GM18511 (cell line): Measurements from ENCODE around the gene LAD1.

ENCODE experiments used
- ATAC-seq: cut with Tn5 transposase; IDR thresholded peaks from one replicate; pipeline ENCODE4 v1.9.1; 2021; ENCODE audit warnings: mild to moderate bottlenecking, moderate library complexity; ENCODE audit not compliant: unreplicated experiment

Gene LAD1

GRCh38 chr1:201399018-201399351, at the start of gene LAD1:
Gene LAD1, minus strand, starts transcription at chr1:201399324. Its CDS starts 18 bp downstream, at chr1:201399306.
- ATAC-seq = no peak

- peak; percentile 82 for ATAC-seq
These were observed 49.1 kb upstream of the LAD1 start for GRCh38 chr1:201447903-201448871.

DNA sequence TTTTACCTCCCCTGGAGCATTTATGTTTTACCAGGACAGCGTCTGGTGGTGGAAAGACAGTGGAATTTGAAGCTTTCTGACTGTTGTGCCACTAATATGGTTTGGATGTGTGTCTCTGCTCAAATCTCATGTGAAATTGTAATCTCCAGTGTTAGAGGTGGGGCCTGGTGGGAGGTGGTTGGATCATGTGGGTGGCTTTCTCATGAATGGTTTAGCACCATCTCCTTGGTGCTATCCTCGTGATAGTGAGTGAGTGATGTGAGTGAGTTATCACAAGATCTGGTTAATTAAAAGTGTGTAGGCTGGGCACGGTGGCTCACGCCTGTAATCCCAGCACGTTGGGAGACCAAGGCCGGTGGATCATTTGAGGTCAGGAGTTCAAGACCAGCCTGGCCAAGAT, 46.2 kb upstream of the LAD1 start:
- ATAC-seq = no peak

- no peak for ATAC-seq
These were observed 45.7 kb upstream of the LAD1 start for GRCh38 chr1:201444792-201445191.

GRCh38 chr1:201443747-201444146, 44.6 kb upstream of the LAD1 start:
- ATAC-seq = no peak

- ATAC-seq = no peak
These were observed 37.8 kb upstream of the LAD1 start for GRCh38 chr1:201436969-201437368.

GRCh38 chr1:201436393-201436792, 37.3 kb upstream of the LAD1 start:
- no peak for ATAC-seq

DNA sequence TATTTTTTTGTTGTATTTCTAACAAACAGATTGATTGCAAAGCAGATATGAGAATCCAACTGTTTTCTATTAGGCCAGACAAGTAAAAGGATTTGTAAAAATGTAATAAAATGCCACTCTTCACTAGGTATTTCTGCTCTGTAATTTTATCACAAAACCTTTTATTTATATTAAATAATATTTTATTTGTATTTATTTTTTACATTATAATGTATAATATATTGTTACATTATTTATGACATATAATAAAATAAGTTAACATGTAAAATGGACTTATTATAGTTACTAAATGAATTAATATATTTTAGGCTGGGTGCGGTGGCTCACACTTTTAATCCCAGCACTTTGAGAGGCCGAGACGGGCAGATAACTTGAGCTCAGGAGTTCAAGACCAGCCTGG, 35.1 kb upstream of the LAD1 start:
- no peak for ATAC-seq

- no peak for ATAC-seq
These were observed 34.5 kb upstream of the LAD1 start for GRCh38 chr1:201433609-201434008.

DNA sequence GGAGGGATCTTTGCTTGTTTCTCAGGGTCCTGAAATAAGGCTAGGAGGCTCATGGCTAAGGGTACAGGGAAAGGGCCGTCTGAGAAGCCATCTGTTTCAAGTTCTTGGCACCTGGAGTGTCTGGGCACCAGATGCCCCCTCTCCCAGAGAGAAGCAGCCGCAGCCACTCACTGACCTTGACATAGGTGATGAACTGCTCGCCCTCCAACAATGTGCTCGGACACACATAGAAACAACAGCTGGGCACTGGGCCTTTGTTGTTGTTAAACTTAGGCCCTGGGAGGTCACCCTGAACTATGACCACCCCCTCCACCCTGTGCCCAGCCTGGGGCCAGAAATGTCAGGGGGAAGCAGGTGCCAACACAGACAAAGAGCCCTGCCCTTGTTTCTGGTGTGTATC, 31.7 kb upstream of the LAD1 start:
- ATAC-seq = no peak

DNA sequence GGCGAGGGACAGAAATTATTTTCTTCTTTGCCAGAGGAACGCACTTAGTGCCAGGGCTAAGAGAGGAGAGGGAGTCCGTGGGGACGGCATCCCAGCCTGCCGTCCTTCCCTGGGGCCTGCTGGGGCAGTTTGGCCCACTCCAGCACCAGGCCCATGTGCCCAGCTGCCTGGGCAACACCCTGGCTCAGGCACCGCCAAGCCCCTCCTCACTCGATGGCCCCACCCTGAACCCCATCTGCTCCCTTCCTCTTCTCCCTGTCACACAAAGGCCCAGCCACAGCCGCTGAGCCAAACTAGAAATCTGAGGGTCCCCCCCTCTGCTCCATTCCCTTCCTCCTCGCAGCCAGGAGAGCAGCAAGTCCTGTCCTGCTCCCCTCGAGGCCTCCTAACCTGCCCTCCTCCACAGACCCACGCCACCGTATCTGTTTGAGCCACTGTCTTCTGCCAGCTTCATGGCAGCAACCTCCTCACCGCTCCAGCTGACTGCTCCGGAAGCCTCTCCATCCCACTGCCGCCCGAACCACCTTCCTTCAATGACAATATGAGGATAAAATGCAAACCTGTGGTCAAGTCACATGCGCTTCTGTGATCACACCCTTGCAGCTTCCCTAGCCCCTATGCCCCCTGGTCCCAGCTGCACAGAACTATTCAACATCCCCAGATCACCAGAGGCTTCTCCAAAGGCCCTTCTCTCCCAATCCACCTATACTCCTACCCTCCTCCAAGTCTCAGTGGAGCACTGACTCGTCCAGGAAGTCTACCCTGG, 30.8 kb upstream of the LAD1 start:
- no peak for ATAC-seq

DNA sequence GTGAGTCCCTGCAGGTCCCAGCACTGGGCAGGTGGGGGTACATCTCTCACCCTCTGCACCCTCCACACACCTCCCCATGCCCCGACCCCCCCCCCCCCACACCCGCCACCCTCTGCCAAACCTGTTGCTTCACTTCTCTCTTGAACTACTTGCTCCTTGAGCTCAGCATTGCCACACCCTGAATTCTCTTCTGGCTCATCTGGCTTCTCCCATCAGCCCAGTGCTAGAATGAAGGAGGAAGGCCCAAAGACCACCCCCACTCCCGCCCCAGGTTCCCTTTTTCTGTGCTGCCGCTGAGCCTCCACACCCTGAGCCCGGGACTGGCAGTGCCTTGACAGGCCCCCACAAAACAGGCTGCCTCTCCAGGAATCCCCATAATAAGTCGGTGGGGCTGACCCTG, 28.8 kb upstream of the LAD1 start:
- no peak for ATAC-seq

GRCh38 chr1:201426479-201427310, 27.6 kb upstream of the LAD1 start:
- ATAC-seq = peak; percentile 43

GRCh38 chr1:201424146-201424545, 25.0 kb upstream of the LAD1 start:
- no peak for ATAC-seq

- no peak for ATAC-seq
These were observed 24.5 kb upstream of the LAD1 start for GRCh38 chr1:201423655-201424054.

- no peak for ATAC-seq
These were observed 23.4 kb upstream of the LAD1 start for GRCh38 chr1:201422436-201423030.

- no peak for ATAC-seq
These were observed 22.9 kb upstream of the LAD1 start for GRCh38 chr1:201422026-201422425.

- no peak for ATAC-seq
These were observed 21.9 kb upstream of the LAD1 start for GRCh38 chr1:201421041-201421440.

DNA sequence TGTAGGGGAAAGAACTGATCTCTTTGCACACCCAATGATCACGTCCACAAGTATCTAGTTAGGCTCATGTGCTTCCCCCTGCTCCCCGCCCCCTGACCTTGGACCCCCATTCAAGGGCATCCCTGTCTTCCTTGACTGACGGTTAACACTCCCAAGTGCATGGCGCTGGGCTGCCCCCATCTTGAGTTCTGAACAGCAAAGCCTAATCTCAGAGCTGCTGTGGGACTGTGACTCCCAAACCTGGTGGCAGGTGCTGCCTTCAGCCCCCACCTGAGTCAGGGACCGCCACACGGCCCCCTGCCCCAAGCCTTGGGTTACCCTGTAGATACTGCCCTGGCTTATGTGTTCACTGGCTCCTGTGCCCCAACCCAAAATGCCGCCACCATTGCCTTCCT, 21.5 kb upstream of the LAD1 start:
- no peak for ATAC-seq

GRCh38 chr1:201419746-201420607, 20.9 kb upstream of the LAD1 start:
- no peak for ATAC-seq
